HepG2 (cell line): ENCODE results near the gene SOX8.

ENCODE experiments used
- ELF4 ChIP-seq: sonication (generic); formaldehyde crosslinking; IDR thresholded peaks from 2 replicates; pipeline ENCODE4 v1.5.0; 2020; ENCODE audit warnings: missing genetic modification reagents, mild to moderate bottlenecking, moderate library complexity, borderline replicate concordance
- EP300 ChIP-seq, 3 experiments: sonication (generic) in 1 of 3; formaldehyde crosslinking in 1 of 3; IDR thresholded peaks; 2 replicates each; pipeline versions ENCODE4 v1.5.1 to v1.6.1; 2011 to 2020; ENCODE audit warnings: low read depth in 2 of 3, low read length in 2 of 3, borderline replicate concordance in 1 of 3, improper control_type of control experiment in 1 of 3, mild to moderate bottlenecking in 1 of 3, missing genetic modification reagents in 1 of 3, moderate library complexity in 1 of 3
- FOXK1 ChIP-seq: sonication (generic); formaldehyde crosslinking; IDR thresholded peaks from 2 replicates; pipeline ENCODE4 v1.4.0; 2020; ENCODE audit warnings: low read depth, missing genetic modification reagents, borderline replicate concordance
- JUNB ChIP-seq: sonication (generic); formaldehyde crosslinking; IDR thresholded peaks from 2 replicates; pipeline ENCODE4 v1.8.0; 2022; ENCODE audit warnings: missing genetic modification reagents, mild to moderate bottlenecking, borderline replicate concordance
- NFE2L2 ChIP-seq: fragments of 150-350 bp; IDR thresholded peaks from 2 replicates; pipeline ENCODE4 v1.6.1; 2014; ENCODE audit warnings: low read length
- PRDM10 ChIP-seq: sonication (generic); formaldehyde crosslinking; IDR thresholded peaks from 2 replicates; pipeline ENCODE4 v1.4.0; 2020; ENCODE audit warnings: low read depth, missing genetic modification reagents
- SP140L ChIP-seq: sonication (generic); formaldehyde crosslinking; IDR thresholded peaks from 2 replicates; pipeline ENCODE4 v1.4.0; 2020; ENCODE audit warnings: missing genetic modification reagents, borderline replicate concordance
- TP53 ChIP-seq: sonication (generic); formaldehyde crosslinking; conservative IDR thresholded peaks from 2 replicates; pipeline ENCODE4 v1.4.0; 2020; ENCODE audit warnings: missing genetic modification reagents
- ZFP91 ChIP-seq: sonication (generic); formaldehyde crosslinking; IDR thresholded peaks from 2 replicates; pipeline ENCODE4 v1.9.0; 2022; ENCODE audit warnings: missing genetic modification reagents, mild to moderate bottlenecking, borderline replicate concordance

- TF ChIP-seq SP140L (CRISPR knock-in tag) = no peak
- no peak for TF ChIP-seq TP53 (CRISPR knock-in tag)
- no peak for TF ChIP-seq PRDM10 (CRISPR knock-in tag)
- no peak for TF ChIP-seq ELF4 (CRISPR knock-in tag)
- no peak for TF ChIP-seq JUNB (CRISPR knock-in tag)
- no peak for TF ChIP-seq NFE2L2
- TF ChIP-seq FOXK1 (CRISPR knock-in tag) = no peak
- TF ChIP-seq ZFP91 = no peak
- no peak for TF ChIP-seq EP300 (IDR thresholded peaks at IDR 0.05; ENCODE audit: low read depth in 2 of 2, low read length in 2 of 2)
- no peak for TF ChIP-seq EP300 (CRISPR knock-in tag; IDR thresholded peaks at IDR 0.05; ENCODE audit: borderline replicate concordance)
Observed at GRCh38 chr16:995783-996182, 14.2 kb downstream of the SOX8 start.
